GM18508 (cell line): ENCODE results near the gene ATP6V0C.

Experiments
- ATAC-seq: cut with Tn5 transposase; IDR thresholded peaks from one replicate; pipeline ENCODE4 v1.9.1; 2021; ENCODE audit warnings: moderate number of reproducible peaks; ENCODE audit not compliant: insufficient read depth, unreplicated experiment

ATP6V0C gene

DNA sequence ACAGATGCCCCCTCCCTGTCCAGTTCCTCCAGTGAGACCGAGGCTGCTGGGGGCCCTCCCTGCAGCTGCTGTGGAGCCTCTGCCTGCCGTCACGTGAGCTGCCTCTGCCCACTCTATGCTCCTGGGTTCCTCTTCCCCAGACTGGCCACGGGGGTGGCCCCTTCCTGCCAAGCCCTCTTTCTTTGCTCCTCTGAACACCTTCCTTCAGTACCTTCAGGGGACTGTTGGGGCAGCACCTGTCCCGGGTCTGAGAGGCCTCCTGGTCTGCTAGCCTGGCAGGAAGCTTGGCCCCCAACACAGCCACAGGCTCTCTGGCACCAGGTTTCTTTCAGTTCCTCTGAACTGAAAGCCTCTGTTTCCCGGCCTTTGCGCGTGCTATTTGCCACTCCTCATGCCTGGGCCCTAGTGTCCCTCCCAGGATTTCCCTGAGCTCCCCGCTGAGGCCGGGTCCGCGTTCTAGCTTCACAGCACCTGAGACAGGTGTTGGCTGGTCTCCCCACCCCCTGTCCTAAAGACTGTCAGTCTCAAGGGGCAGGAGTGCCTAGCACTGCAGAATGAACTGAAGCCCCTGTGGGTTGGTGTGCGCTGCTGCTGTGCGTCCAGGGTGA, 6.6 kb upstream of the ATP6V0C start:
- peak; percentile 46 for ATAC-seq

DNA sequence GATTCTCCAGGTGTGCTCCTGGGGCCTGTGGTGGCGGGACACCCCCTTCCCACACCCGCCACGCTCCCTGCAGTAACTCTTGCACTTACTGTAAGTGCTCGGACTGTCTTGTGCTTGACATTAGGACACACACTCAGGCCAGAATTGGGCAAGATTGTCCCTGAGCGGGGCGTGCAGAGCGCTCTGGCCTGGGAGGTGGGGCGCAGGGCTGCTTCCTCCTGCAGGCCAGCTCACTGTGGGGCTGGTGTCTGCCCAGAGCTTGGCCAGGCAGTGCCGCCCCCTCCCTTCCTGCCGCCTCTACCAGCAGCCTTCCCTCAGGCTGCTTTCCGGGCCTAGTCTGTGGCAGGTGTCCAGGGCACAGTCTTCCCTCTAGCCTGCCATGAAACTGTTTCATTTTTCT, 6.1 kb upstream of the ATP6V0C start:
- no peak for ATAC-seq

DNA sequence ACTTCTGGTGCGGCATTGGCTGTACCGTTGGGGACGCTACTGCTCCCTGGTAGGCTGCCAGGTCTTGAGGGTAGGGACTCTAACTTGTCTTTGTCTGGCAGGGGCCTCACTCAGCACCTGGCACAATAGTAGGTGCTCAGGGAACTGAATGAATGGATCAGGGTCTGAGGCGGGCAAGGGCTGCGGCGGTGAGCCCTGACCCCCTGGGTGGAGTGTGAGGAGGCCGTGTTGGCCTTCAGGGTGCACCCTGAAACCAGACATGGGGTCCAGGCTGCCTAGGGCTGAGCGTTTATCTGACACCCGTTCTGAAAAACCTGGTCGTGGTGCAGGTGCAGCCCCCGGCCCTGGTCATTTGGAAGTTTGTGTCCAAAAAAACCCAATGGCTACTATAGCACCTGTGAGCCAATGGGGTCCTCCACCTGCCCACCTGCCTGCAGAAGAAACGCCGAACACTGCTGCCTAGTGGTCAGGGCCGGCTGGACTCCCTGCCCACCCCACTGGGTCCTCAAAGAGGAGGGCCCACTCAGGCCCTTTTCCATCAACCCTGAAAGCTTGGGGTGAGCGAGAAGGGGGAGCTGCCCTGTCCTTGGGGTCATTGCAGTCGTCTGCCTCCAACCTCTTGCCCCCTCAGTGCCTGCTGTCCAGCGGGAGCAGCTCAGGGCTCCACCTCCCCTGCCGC, 4.9 kb upstream of the ATP6V0C start:
- no peak for ATAC-seq

DNA sequence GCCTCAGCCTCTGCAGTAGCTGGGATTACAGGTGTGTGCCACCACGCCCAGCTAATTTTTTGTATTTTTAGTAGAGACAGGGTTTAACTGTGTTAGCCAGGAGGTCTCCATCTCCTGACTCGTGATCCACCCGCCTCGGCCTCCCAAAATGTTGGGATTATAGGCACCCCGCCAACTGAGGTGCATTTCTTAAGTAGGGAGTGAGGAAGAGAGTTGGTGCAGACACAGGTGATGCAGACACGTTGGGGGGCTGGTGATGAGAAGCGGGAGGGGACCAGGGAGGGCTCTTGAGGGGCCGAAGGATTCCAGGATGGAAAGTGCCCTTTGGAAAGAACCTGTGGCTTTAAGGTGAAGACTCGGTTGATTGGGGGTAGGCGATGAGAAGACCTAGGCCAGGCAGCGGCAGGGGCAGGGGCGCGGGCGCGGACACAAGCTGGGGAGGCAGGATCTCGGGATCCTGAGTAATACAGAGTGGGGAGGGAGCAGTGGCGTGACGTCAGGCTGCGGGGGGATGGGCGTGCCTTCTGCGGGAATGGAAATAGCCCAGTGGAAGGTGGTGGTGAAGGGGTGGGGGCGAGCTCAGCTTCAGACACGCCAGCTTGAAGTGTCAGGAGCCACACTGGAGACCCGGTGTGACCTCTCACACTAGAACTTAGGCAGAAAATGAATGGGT, 2.5 kb upstream of the ATP6V0C start:
- ATAC-seq: no peak

DNA sequence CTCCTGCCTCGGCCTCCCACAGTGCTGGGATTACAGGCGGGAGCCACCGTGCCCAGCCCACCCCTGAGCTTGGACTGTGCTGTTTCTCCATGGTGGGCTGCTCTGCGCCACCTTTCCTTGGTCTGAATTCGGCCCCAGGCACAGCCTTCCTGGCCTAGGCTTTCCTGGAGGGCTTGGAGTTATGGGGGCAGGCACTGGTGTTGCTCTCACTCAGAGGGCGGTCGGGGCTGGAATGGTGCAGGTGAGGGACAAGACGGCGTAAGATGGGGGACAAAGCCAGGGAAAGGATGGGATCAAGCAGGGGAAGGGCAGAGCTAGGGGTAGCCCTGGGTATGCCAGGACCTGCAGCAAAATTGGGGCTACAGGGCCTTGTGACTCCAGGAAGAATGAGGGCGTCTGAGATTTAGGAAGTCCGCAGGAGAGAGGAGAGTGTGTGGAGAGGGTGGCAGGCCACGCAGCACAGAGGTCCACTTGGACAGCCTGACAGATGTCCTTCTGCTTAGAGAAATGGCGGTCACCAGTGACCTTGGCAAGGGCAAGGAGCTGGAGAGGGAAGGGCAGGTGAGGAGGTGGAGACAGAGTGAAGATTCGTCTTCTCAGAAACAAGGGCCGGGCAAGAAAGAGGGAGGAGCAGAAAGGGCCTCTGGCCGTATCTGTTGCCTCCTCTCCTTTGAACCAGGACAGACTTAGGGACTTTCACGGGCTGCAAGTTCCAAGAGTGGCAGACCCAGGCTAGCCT, 1.6 kb upstream of the ATP6V0C start:
- no peak for ATAC-seq

DNA sequence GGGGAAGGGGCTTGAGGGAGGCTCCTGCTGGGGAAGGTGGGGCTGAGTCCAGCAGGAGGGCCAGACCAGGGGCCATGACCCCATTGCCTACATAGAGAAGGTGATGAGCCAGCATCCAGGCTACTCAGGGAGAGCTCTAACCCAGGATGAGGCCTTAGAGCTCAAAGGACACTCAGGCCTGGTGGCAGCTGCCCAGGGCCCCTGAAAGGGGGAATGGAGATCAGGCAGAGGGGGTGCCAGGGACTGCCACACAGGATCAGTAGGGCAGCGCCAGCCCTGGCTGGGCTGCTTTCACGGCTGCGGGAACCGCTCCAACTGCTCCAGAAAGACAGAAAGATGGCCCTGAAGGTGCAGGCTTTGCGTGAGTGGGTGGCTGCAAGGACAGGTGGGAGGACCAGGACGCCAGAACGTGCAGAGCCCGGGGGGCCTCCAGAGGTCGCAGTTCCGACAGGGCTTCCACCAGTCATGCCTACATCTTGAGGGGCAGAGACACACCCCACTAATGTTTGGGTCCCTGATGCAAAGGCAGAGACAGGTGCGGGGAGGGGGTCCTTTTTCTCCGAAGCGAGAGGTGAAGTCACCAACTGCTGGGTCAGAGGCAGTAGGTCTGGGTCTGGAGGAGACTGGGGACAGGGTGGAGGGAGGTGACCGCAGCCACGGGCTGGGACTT, 882 bp upstream of the ATP6V0C start:
- no peak for ATAC-seq

DNA sequence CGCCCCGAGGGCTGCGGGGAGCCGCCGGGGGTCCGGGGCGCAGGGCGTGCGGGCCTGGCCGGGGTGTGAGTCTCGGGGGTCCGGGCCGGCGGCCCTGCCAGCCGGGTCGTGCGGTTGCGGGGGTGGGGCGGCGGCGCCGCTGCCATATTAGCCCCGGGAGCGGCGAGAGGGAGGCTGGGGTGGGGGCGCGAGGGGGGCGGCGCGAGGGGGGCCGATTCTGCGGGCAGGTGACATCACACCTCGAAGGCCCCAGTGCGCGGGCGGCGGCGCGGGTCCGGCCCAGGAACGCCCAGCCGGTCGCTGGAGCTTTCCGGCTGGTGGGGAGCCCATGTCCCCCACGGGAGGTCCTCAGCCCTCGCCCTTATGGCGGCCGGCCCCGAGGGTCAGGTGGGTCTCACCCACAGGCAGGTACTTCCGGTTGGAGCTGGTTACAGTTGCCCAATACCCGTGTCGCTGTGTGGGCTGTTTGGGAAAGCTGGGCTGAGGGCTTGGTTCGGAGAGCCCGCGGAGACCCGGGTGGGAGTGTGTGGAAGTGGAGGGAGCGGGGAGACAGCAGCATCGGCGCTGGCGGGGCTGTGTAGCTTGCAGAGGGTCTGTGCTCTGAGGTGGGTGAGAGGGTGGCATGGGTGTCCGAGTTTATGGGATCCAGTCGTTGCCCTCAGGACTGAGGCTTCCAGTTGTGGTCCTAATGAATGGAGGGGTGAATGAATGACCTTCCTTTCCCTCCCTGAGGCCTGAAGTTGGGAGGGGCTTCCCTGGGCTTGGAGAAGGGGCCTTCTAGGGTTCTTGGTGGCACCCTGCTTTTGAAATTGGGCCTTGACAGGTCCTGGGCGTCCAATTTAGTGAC, 804 bp downstream of the ATP6V0C start:
- ATAC-seq: no peak

DNA sequence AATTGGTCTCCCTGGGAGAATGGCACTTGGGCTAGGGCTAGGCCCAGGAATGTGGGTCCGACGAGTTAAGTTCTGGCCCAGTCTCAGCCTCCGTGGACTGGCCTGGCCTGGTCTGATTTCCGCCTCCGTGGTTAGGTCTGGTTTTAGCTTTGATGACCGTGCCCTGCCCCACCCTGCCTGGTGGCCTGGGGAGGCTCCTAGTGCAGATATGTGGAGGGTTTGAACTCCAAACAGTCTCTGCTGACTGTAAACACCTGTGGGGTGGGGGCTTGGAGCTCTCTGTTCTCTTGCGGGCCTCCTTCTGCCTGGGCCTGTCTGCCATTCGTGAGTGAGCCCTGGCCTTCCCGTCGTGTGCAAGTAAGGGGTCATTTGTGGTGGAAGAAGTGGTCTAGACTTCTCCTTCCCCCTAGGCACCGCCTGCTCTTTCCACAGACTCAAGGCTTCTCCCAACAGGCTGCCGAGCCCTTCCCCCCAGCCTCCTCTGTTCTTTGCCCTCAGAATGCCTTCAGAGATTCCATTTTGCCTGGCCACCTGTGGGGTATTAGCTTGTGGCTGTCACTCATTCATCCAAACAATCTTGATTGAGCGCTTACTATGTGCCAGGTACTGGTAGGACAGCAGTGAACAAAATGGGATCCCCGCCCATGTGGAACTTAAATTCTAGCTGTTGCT, 1.6 kb downstream of the ATP6V0C start:
- ATAC-seq: no peak

DNA sequence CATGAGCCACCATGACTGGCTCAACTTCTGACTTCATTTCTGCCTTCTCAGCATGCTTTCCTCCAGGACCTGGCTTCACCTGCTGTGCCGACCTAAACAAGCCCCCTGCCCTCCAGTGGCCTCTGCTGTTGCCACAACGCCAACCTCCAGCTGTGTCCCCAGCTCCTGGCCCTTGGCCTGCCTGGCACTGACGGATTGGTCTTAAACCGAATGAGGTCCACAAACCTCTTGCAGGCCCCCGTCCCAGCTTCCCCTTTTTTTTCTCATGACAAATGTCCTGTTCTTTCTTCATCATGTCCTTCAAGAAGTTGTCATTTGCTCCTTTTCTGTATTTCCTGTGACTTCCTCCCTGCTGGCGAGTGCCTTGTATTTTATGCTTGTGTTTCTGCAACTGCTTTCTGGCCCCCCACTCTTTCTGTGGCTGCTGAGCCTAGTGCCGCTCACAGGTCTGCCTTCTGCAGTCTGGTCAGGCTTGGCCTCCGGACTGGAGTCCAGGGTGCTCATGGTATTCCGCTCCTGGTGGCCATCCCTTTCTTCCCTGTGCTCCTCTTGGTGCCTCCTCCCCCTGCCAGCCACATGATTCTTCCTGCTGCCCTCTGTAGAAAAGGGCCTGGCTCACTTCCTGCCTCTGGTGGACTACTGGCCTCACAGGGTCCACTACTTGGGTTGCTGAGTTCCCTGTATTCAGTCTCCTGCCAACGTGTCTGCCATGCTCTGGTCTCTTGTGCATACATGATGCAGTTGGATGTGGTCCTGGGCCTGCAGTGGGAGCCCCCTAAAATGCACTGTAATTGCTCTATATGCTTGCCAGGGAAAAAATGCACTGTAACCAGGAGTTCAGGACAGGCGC, 2.9 kb downstream of the ATP6V0C start:
- no peak for ATAC-seq

DNA sequence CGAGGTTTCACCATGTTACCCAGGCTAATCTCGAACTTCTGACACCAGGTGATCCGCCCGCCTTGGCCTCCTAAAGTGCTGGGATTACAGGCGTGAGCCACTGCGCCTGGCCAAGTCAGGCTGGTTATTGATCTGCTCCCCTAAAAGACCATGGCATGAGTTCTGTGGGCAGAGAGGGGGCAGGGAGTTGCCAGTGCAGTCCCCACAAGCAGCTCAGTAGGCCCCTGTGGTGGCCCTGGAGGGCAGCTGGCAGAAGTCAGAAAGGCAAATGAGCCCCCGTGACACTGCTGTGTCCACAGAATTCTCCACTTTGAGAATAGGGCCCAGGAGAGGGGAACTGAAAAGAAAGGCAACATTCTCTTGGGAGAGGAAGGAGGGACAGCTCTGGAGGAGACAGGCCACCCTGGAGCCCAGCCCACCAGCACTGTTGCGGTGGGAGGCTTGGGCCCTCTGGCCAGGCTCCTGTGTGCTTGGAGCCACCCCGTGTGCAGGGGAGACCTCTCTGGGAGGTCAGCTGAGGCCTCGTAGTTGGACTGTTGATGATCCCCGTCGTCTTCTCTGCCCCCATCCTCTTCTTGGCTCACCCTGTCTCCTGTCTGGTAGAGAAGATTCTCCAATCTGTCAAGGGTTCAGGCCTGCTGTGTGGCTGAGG, 4.3 kb downstream of the ATP6V0C start:
- no peak for ATAC-seq

DNA sequence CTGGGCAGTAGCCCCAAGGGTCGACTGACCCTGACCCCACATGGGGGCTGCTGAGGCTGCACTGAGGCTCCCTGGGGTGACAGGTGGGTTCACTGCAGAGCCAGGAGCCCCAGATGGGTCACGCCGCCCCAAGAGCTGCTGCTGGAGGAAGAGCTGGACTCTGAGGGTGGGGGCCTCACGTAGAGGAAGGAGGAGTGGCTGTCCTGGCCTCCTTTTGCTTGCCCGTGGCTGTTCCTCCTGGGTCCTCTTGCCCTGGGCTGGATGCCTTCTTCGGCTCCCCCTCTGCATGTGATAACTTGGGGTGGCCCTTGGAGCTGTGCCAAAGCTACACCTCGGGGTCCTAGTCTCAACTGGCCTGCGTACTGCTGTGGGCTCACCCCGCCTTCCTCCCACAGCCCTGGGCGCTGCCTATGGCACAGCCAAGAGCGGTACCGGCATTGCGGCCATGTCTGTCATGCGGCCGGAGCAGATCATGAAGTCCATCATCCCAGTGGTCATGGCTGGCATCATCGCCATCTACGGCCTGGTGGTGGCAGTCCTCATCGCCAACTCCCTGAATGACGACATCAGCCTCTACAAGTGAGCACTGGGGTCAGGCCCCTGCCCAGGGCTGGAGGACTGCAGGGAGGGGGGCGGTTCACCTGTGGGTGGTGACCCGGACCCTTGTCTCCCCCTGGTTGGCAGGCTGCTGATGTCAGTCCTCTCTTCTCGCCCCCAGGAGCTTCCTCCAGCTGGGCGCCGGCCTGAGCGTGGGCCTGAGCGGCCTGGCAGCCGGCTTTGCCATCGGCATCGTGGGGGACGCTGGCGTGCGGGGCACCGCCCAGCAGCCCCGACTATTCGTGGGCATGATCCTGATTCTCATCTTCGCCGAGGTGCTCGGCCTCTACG, 5.3 kb downstream of the ATP6V0C start:
- ATAC-seq: no peak

DNA sequence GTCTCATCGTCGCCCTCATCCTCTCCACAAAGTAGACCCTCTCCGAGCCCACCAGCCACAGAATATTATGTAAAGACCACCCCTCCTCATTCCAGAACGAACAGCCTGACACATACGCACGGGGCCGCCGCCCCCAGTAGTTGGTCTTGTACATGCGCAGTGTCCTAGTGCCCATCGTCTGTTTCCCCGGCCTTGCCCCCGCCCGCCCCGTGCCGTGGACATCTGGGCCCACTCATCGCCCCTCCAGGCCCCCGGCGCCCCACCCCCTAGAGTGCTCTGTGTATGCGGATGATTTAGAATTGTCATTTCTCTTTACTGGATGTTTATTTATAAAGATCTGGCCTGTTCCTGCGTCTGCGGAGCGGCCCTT, 5.9 kb downstream of the ATP6V0C start:
- ATAC-seq: no peak

DNA sequence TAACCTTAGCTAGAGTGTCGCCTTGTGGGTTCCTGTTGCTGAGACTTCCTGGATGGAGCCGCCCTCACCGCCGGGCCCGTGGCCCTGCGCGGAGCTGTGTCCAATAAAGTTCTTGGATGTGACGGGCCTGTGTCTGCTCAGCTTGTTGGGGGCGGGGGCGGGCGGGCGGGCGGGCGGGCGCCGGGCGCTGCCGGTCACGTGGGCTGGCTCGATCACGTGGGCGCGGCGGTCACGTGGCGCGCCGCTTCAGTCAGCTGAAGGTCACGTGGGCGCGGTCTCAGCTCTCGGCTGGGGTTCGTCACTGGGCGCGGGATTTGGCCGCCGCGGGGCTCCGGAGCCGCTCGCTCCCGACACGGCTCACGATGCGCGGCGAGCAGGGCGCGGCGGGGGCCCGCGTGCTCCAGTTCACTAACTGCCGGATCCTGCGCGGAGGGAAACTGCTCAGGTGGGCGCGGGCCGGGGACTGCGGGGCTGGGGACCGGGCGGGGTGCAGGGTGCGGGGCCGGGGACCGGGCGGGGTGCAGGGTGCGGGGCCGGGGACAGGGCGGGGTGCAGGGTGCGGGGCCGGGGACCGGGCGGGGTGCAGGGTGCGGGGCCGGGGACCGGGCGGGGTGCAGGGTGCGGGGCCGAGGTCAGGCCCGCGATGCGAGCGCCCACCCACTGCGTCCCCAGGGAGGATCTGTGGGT, 6.5 kb downstream of the ATP6V0C start, which contains the start of gene AMDHD2:
TSS of gene AMDHD2 (plus strand) at position 275 of the 687 bp plus-strand sequence. CDS start at position 363, 88 bp downstream.
- ATAC-seq: no peak

DNA sequence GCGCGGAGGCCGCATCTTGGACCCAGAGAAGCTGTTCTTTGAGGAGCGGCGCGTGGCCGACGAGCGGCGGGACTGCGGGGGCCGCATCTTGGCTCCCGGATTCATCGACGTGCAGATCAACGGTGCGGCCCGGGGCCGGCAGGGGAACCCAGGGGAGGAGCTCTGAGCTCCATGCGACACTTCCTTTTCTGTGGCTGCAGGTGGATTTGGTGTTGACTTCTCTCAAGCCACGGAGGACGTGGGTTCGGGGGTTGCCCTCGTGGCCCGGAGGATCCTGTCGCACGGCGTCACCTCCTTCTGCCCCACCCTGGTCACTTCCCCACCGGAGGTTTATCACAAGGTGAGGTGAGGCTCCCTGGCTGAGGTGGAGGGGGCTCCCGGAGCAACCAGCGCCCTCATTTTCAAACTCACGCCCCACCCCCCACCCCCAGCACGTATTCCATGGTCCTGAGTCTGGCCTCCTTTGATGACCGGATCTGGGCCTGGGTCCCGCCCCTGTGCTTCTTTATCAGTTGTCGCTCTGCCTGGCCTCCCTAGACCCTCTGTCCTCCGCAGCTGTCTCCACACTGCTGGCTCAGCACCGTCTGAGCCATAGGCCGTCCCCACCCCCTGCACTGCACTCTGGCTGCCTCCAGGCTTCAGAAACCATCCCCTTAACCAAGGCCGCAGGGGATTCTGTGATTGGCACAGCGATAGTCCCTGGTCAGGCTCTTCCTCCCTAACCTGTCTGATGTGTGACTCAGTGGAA, 7.2 kb downstream of the ATP6V0C start:
- no peak for ATAC-seq

DNA sequence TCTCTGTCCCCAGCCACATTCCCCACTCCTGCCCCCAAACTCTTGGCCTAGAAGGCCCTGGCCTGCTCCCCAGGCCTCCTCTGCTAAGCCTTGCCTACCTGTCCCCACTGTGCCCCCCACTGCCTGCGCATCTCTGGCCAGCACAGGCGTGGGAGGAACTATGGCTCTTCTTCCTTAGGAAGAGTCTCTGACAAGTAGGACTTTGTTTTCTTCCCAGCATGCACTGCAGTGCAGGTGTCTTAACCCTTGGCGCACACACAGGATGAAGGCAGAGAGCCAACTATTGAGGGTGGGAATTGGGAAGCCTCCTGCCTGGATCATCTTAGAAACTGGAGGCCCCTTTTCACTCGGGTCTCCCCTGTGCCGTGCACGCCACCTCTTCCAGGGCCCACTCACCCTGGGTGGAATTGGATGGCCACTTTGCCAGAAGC, 10.1 kb downstream of the ATP6V0C start:
- no peak for ATAC-seq
